Uterus (tissue), 4 donors: Measurements from ENCODE around the gene ZNF516. TPM values are rescaled to one million over a fixed set of nuclear protein-coding genes. Genes with fewer than 3 reads are reported as not detected.

ENCODE experiments used
- DNase-seq, 2 donors: peaks; one replicate each; pipeline ENCODE4 v3.0.0-alpha.2; 2019 to 2020
- H3K27ac ChIP-seq, 2 donors: fragments of 200-600 bp; sonication (generic); 1 replicate in 1 of 2; 2 replicates in 1 of 2; pipeline ENCODE4 v1.5.1; 2016 to 2018
- H3K27me3 ChIP-seq, 2 donors: fragments of 200-600 bp; sonication (generic); one replicate each; pipeline ENCODE4 v1.5.1; 2018 to 2019; ENCODE audit warnings: control low read depth in 1 of 2
- H3K36me3 ChIP-seq, 2 donors: fragments of 200-600 bp; sonication (generic); one replicate each; pipeline ENCODE4 v1.5.1; 2019; ENCODE audit warnings: control low read depth in 1 of 2
- H3K4me1 ChIP-seq, 2 donors: fragments of 200-600 bp; sonication (generic); one replicate each; pipeline ENCODE4 v1.5.1; 2018 to 2019; ENCODE audit warnings: control low read depth in 1 of 2
- H3K4me3 ChIP-seq, 2 donors: fragments of 200-600 bp; sonication (generic); 1 replicate in 1 of 2; 2 replicates in 1 of 2; pipeline ENCODE4 v1.5.1; 2018 to 2019; ENCODE audit warnings: mild to moderate bottlenecking in 1 of 2
- H3K9me3 ChIP-seq, 2 donors: fragments of 200-600 bp; sonication (generic); one replicate each; pipeline ENCODE4 v1.5.1; 2019; ENCODE audit warnings: control low read depth in 1 of 2
- CTCF ChIP-seq, 4 experiments: fragments of 200-600 bp in 2 of 4; fragments of 450-650 bp in 2 of 4; sonication (generic) in 2 of 4; IDR thresholded peaks; one replicate each; pipeline ENCODE4 v1.5.1; 2016 to 2019; ENCODE audit warnings: antibody characterized with exemption in 4 of 4, mild to moderate bottlenecking in 2 of 4, moderate library complexity in 1 of 4
- POLR2A ChIP-seq, 2 donors: fragments of 450-650 bp; IDR thresholded peaks; one replicate each; pipeline ENCODE4 v1.6.1; 2016; ENCODE audit warnings: antibody characterized with exemption in 2 of 2, mild to moderate bottlenecking in 1 of 2, moderate library complexity in 1 of 2
- intact Hi-C: fragments of 100-400 bp; cut with DNase I; formaldehyde crosslinking; loops from one replicate; pipeline ENCODE4 v1.15.1; 2023; ENCODE audit warnings: low total_unique reads
- total RNA-seq, 4 donors: library from RNA; depleted of rRNA in 3 of 4; stranded (reverse); fragments of >200 nt in 3 of 4; gene quantifications; one replicate each; pipeline versions ENCODE4 v1.1.0 to v1.2.4, GENCODE V29; 2014 to 2023
- donor health status: DM: yes; HTN: yes; CAD: no.

Gene ZNF516
- total RNA-seq, 4 donors from 2014 or later = 29.4 to 177 (median 65.7) TPM

DNA sequence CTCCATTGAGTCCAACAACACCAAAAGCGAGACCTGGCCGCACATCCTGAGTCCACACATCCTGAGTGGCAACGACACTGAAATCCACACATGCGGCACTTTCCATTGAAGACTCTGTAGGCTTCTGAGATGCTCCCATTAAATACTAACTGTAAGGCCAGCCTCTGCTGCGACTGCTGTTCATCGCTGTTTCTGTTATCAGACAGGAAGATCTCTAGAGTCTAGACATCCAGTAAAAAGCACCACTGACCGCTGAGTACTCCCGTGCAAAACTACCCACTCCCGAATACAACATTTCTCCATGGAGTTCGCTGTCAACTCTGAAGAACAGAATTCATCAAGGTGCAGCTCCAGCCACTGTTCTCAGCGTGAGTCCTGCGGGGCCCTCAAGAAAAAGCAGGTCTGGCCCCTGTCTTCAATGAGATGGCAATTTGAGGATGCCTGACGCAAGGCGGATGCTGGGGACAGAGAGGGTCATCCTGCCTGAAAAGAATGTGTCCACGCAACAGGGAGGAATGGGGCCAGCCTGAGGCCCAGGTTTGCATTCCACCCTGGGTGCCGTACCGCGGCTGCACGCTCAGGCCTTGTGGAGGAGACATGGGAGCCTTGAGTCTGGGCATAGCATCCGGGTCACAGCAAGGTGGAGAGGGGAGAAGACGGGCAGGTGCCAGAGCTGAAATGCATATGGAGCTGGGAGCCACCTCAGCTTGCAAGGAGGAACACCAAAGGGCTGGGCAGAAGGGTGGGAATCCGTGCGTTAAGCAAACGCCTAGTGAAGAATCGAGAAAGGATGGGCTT lies 61.9 kb downstream of the ZNF516 start:
- no peaks in the 10 kb centered on the region for H3K9me3 ChIP-seq
- H3K27me3 ChIP-seq = no peaks in the 10 kb centered on the region
- intact Hi-C loops = no loop called here
- H3K36me3 ChIP-seq = no peaks in the 10 kb centered on the region
- DNase-seq = no peak
- H3K27ac ChIP-seq = peak overlapping the region in 1 of 2 donors; percentile 11
- H3K4me1 ChIP-seq = peaks cover 0 to 19% of the 10 kb centered on the region in 2 donors
- no peak overlapping the region for H3K4me3 ChIP-seq
- TF ChIP-seq CTCF (IDR thresholded peaks at IDR 0.05) (no peak), POLR2A (IDR thresholded peaks at IDR 0.05) (no peak)

DNA sequence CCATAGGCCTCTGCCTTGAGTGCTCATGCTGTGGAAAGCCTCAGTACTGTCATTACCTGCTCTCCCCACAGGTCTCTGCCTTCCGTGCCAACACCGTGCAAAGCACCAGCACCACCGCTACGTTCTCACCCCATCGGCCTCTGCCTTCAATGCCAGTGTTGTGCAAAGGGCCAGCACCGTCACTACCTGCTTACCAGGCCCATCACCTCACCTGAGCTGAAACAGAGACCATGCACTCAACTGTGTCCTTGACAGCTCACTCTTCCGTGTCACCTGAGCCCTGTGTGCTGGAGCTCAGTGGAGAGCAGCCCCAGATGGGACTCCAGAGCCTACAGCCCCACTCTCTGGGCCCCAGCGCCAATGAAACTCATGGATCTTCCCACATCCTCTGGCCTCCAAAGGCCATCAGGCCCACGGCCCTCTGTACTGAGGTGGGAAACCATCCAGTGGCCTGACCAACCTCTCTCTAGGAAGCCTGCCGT lies 62.7 kb downstream of the ZNF516 start:
- H3K27me3 ChIP-seq = no peaks in the 10 kb centered on the region
- intact Hi-C loops = no loop called here
- no peaks in the 10 kb centered on the region for H3K36me3 ChIP-seq
- DNase-seq = no peak
- no peak for TF ChIP-seq CTCF (IDR thresholded peaks at IDR 0.05)
- no peak for TF ChIP-seq POLR2A (IDR thresholded peaks at IDR 0.05)
- no peak overlapping the region for H3K4me3 ChIP-seq
- H3K27ac ChIP-seq = peak overlapping the region in 1 of 2 donors; percentile 11
- H3K4me1 ChIP-seq = peaks cover 0 to 19% of the 10 kb centered on the region in 2 donors
- no peaks in the 10 kb centered on the region for H3K9me3 ChIP-seq

DNA sequence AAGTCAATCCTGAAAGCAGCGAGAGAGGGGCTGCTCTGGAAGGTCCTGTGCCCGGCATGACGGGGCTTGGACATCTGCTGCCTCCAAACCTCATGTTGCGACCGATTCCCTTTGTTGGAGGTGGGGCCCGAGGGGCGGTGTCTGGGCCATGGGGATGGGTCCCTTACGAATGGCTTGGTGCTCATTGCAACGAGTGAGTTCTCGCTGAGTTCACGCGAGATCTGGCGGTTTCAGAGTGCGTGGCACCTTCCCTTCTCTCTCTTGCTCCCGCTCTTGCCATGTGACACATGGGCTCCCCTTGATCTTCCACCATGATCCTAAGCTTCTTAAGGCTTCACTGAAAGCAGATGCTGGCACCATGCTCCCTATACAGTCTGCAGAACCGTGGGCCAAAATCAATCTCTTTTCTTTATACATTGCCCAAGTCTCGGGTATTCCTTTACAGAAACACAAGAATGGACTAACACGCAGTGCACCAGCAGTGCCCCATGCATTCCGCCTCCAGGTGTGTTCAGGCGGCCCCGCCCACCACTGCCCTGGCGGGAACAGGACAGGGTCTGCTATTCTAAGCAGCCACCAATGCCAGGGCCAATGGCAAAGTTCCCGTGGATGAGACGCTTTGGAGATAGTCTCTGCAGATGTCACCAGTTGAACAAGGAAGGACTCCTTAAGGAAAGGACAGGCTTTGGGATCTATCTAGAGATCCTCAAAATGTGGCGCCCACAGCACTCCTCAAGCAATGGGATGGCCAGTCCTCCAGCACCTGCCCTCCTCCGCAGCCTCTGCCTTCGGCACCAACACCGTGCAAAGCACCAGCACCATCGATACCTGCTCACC lies 63.4 kb downstream of the ZNF516 start:
- H3K27ac ChIP-seq = peak overlapping the region; percentile 11 to 96
- DNase-seq = no peak
- TF ChIP-seq CTCF (IDR thresholded peaks at IDR 0.05) = no peak
- TF ChIP-seq POLR2A (IDR thresholded peaks at IDR 0.05) = no peak
- H3K9me3 ChIP-seq = no peaks in the 10 kb centered on the region
- H3K27me3 ChIP-seq = no peaks in the 10 kb centered on the region
- peaks cover 0 to 19% of the 10 kb centered on the region in 2 donors for H3K4me1 ChIP-seq
- intact Hi-C loops = no loop called here
- no peak overlapping the region for H3K4me3 ChIP-seq
- no peaks in the 10 kb centered on the region for H3K36me3 ChIP-seq

- Histone ChIP-seq H3K4me1 (peaks cover 9 to 14% of the 10 kb centered on the region in 2 donors), H3K9me3 (no peaks in the 10 kb centered on the region), H3K27ac (peak overlapping the region; percentile 79 to 96), H3K4me3 (no peak overlapping the region), H3K27me3 (no peaks in the 10 kb centered on the region), H3K36me3 (no peaks in the 10 kb centered on the region)
- TF ChIP-seq CTCF (IDR thresholded peaks at IDR 0.05) (no peak), POLR2A (IDR thresholded peaks at IDR 0.05) (no peak)
- intact Hi-C loops = no loop called here
- DNase-seq = no peak
These were observed 64.4 kb downstream of the ZNF516 start for GRCh38 chr18:76430636-76431035.
